GM12891 (cell line): ENCODE data around the gene LHB. TPM values are rescaled to one million over a fixed set of nuclear protein-coding genes. Genes with fewer than 3 reads are reported as not detected.
"Not testable (repeated sequence)": the region's sequence is repeated elsewhere in the genome, so short reads cannot be mapped to it uniquely, and the experiment has no call there.

ENCODE experiments used
- DNase-seq: peaks from one replicate; pipeline ENCODE4 v3.0.0; 2011; ENCODE audit warnings: low spot score; ENCODE audit not compliant: insufficient read length
- FAIRE-seq: peaks from 2 replicates; lab custom pipeline; 2011; peaks lifted over from hg19 to GRCh38; lab: Jason Lieb, UNC
- PAX5 ChIP-seq: IDR thresholded peaks from 2 replicates; pipeline ENCODE4 v1.6.1; 2011; ENCODE audit warnings: low read length, moderate library complexity, mild to moderate bottlenecking; ENCODE audit not compliant: insufficient read depth, severe bottlenecking
- POLR2A ChIP-seq: IDR thresholded peaks from 2 replicates; pipeline ENCODE4 v1.6.1; 2011; ENCODE audit warnings: low read depth, low read length, control low read depth
- POLR2AphosphoS5 ChIP-seq: IDR thresholded peaks from 2 replicates; pipeline ENCODE4 v1.6.1; 2011; ENCODE audit warnings: low read depth, low read length, control low read depth
- POU2F2 ChIP-seq: IDR thresholded peaks from 2 replicates; pipeline ENCODE4 v1.6.1; 2011; ENCODE audit warnings: low read depth, mild to moderate bottlenecking, control low read depth, low read length, moderate library complexity
- SPI1 ChIP-seq: IDR thresholded peaks from 2 replicates; pipeline ENCODE4 v1.6.1; 2011; ENCODE audit warnings: low read depth, low read length, control low read depth
- TAF1 ChIP-seq: IDR thresholded peaks from 2 replicates; pipeline ENCODE4 v1.6.1; 2011; ENCODE audit warnings: low read depth, low read length, control low read depth
- polyA plus RNA-seq: library from polyadenylated mRNA; unstranded; fragments of >200 nt; gene quantifications from one replicate; pipeline ENCODE4 v1.2.1, GENCODE V29; 2012; ENCODE audit warnings: low read depth, missing spikeins, inconsistent platforms; ENCODE audit not compliant: missing spikeins

The LHB gene
- not detected for polyA plus RNA-seq

DNA sequence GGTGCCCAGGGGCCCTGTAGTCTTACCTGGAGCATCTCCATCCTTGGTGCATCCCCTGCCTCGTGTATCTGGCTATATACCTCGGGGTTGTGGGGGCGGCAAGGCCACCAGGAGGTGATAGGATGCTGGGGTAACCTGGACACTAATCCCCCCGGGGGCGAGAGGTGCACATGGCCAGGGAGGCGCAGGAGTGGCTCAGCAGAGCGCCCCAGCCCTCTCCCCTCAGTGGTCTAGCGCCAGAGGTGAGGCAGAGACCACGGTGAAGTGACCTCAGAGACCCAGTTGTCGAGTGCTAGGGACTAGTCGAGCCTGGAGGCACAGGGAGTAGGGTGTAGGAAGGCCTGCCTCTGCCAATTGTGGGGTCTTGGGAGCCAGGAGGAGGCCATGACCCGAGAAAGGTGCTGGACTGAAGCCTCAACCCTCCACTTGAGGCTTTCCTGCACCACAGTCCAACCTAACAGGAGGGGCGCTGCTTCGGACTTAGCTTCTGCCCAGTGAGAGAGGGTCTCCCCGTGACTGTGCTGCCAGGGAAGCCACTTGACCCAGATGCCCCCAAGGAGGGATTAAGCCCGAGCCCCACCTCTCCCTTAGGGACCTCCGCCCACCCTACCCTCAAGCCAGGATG, at the start of gene LHB:
Gene LHB, minus strand, starts transcription at position 51 of the 625 bp plus-strand sequence. Its CDS starts 10 bp downstream, at position 41.
- no peak for TF ChIP-seq POU2F2
- TF ChIP-seq POLR2AphosphoS5 = no peak
- no peak for TF ChIP-seq SPI1
- TF ChIP-seq POLR2A = no peak
- TF ChIP-seq PAX5 = no peak
- no peak for FAIRE-seq
- DNase-seq = no peak

DNA sequence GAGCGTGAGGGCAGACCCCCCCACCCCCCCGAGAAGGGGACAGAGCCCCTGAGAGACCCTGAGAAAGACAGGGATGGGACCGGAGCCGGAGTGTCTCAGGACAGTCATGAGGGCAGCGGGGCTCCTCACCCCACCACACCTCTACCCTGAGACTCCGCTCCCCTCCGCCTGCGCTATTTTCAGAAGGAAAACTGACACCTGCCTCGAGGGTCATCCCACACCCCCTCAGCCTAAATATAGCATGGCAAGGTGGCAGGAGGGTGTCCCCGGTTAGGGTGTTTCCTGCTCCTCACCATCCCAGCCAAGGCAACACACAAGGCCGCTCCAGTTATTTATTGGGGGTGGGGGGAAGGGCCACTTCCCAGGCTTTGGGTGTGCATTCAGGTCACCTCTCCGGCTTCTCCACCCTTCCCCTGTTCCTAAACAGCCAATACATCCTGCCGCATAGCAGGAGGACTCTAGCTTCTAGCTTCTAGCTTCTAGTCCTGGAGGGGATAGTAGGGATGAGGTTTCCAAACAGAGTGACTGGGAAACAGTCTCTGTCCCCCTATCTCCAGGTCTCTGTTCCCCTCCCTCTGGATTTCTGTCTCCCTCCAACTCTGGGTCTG, 49.1 kb upstream of the LHB start:
- no peak for DNase-seq
- no peak for FAIRE-seq
- TF ChIP-seq POU2F2 (no peak), TAF1 (no peak), SPI1 (no peak), POLR2AphosphoS5 (no peak), POLR2A (no peak), PAX5 (no peak)

DNA sequence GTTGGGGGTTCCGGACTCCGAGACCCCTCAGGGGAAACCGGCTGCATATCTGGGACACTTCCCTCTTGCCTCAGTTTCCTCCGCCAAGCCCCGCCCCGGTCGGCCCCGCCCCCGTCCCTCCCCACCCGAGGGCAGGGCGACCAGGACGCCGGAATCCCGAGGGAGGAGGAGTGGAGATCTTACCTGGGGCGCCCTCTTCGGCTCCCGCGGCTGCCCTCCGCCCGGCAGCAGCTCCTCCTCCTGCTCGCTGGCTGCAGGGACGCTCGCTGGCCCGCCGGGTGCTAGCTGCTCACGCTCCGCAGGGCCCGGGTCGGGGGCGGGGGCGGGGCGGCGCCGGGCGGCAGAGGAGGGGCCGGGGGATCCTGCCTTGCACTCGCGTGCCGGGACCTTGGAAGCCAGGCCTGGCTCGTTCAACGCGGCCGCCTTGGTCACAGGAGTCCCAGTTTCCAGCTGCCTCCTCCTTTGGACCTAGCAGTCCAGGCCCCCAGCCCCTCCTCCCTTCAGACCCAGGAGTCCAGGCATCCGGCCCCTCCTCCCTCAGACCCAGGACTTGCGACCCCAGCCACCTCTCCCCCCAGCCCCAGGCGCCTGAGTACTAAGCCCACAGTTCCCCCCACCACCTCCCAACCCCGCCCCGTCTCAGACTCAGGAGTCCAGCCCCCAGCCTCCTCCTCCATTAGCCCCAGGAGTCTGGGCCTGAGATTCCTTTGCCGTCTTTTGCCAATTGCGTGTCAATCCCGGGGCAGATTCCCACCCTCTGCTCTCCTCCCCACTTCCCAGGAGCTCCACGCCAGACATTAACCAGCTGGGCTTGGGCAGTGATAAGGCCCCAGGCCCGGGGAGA, 48.1 kb upstream of the LHB start, which contains the start of gene NTF4:
Gene NTF4, minus strand, starts transcription at position 51 of the 844 bp plus-strand sequence. CDS start 2,821 bp downstream, outside the sequence.
- DNase-seq = no peak
- TF ChIP-seq SPI1 (no peak), TAF1 (no peak), POLR2AphosphoS5 (no peak), POLR2A (no peak), POU2F2 (no peak), PAX5 (no peak)
- no peak for FAIRE-seq

DNA sequence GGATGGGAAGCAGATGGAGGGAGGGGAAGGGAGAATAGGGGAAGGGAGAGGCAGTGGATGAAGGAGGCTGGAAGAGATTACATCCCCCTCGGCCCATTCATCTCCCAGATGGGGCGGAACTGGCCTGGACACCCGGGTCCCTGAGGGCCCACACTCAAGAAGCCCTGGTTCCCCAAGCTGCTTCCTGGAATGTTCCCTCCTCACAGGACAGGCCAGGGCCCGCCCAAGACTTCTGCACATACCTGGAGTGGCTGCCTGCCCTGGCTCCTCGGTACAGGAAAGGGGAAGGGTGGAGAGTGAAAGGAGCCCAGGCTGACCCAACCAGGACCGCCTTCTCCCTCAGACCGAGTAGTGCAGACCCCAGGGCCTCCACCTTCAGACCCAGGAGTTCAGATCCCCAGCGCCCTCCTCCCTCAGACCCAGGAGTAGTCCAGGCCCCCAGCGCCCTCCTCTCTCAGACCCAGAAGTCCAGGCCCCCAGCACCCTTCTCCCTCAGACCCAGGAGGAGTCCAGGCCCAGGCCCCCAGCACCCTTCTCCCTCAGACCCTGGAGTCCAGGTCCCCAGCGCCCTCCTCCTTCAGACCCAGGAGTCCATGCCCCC, 47.2 kb upstream of the LHB start:
- TF ChIP-seq PAX5 (no peak), POU2F2 (no peak), POLR2A (no peak), TAF1 (no peak), SPI1 (no peak), POLR2AphosphoS5 (no peak)
- FAIRE-seq (no peak), DNase-seq (no peak)

DNA sequence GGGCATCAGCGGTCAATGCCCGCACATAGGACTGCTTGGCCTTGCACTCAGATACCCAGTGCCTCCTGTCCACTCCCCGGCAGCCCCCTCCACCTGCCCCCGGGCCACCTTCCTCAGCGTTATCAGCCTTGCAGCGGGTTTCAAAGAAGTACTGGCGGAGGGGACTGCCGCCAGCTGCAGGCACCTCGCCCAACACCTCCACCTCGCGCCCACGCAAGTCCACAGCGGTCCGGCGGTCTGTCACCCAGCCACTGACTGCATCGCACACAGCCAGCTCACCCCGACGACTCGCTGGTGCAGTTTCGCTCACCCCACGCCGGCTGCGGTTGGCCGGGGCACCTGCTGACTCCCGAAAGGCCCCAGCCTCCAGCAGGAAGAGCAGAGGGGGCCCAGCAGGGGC, 44.6 kb upstream of the LHB start:
- no peak for FAIRE-seq
- no peak for DNase-seq
- TF ChIP-seq TAF1 (no peak), PAX5 (no peak), SPI1 (no peak)

DNA sequence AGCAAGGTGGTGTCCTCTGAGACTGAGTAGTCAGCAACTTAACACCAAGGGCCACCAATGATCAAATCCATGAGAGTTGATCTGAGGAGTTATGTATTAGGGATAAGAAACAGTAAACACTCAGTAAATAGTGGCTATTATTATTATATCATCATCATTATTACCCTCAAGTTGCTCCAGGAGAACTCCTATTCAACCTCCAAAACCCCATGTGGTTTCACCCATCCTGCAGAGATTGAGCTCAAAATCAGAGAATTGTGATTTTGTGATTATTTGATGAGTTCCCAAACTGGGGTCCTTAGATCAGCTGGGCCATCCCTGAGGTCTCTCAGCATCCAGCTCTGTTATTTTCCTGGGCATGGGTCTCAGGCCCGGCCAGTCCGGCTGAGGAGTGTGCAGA, 44.1 kb upstream of the LHB start:
- DNase-seq (no peak), FAIRE-seq (no peak)
- TF ChIP-seq PAX5 (no peak), POLR2A (no peak), POLR2AphosphoS5 (no peak), SPI1 (no peak), POU2F2 (no peak), TAF1 (no peak)

DNA sequence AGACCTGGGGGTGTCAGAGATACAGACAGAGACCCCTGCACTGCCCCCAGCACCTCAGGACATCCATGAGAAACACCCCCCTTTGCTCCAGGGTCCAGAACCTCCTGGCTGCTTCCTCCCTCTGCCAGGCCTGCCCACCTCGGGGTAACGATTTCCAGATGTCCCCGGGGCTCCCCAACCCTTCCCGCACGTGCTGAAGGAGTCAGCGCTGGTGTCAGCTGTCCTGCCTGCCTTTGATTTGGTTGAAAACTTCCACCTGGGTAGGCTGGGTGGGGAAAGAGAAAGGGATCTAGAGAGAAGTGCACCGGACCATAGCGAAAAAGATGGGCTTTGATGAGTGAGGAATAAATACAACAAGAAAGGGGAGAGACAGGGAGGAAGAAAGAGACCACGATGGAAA, 42.2 kb upstream of the LHB start:
- TF ChIP-seq TAF1 (no peak), POLR2A (no peak), POU2F2 (no peak), SPI1 (no peak), PAX5 (no peak), POLR2AphosphoS5 (no peak)
- DNase-seq (no peak), FAIRE-seq (no peak)

DNA sequence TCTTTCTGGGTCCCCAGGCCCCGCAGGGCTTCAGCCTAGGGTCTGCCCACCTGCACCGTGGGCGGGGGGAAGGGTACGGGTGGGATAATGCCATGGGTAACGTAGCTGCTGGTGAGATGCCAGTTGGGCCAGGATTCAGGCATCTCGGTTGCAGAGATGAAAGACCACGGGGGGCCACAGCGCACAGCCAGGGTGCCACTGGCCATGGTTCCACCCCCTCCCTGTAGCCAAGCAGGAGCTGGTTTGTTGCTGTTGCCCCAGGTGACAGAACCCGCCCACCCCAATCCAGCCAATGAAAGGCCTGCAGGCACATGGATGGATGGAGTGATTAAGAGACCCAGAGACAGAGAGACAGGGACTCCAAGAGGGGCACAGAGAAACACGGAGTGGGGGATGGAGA, 41.7 kb upstream of the LHB start:
- FAIRE-seq = no peak
- TF ChIP-seq POU2F2 (no peak), PAX5 (no peak), POLR2A (no peak), TAF1 (no peak), POLR2AphosphoS5 (no peak), SPI1 (no peak)
- no peak for DNase-seq

DNA sequence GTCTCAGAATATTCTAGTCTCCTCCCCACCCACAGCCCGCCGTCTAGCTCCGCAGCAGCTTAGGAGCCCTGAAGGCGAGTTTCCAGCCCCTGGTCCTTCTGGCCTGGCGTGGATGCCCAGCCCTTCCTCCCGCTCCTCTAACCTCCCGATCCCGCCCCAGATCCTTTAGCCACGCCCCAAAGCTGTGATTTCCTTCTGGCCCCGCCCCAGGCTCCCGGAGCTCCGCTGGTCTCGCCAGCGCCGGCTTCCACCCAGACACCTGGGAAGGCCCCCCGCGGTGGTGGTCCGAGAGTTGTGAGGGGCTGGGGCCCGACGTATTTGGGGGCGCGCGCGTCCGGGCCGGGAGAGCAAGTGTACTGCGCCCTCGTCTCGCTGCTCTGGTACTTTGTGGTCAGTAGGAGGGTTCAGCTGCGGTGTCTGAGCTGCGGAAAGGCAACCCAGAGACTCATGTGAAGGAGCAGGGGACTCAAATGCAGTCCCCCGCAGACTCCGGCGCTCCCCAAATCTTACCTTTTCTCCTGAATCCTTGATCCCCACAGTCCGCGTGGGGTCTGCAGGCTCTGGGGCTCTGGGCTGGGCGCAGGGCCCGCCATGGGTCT, 40.8 kb upstream of the LHB start, which contains the start of gene CGB7:
Gene CGB7, minus strand, starts transcription at position 114 of the 599 bp plus-strand sequence. CDS start 2,374 bp downstream, outside the sequence.
- DNase-seq = no peak
- FAIRE-seq = no peak
- TF ChIP-seq TAF1 (no peak), POLR2A (no peak), PAX5 (no peak), POLR2AphosphoS5 (no peak), POU2F2 (no peak), SPI1 (no peak)

DNA sequence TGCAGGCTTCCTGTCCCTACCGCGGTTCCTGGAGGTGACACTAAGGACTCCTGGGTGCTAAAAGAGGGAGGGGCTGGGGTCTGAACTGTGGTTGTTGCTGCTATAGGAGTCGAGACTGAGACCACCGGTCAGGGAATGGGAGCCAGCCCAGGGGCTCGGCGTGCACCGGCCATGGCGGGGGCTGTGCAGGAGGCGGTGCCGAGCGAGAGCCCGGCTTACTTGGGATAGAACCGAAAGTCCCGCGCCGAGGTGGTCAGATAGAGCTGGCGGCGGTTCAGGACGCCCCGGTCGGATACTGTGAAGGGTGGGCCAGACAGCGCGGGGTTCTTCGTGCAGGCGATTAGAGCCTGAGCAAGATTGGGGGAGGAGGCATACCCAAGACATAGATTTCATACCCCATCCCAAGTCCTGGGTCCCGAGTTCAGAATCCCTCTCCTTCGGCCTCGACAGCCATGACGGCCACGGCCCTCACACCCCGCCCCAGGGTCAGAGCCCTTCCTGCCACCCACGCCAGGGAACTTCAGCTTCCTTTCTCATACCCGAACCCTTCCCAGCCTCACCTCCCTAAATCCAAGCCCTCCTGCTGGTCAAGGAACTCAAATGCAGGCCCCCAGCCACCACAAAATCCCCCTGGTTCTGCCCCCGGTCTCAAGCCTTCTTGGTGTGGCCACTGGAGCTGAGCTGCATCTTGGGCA, 40.2 kb upstream of the LHB start:
- not testable (repeated sequence) for FAIRE-seq, DNase-seq
